ENCODE data around the gene ADAMTS20. TPM values are rescaled to one million over a fixed set of nuclear protein-coding genes. Genes with fewer than 3 reads are reported as not detected.

The ADAMTS20 gene
- total RNA-seq, 4 donors from 2014 or later, result not detected

GRCh38 chr12:43453761-43454160 lies 98.2 kb downstream of the ADAMTS20 start:
- no peak for TF ChIP-seq CTCF (IDR thresholded peaks at IDR 0.05)
- no peak for TF ChIP-seq EP300 (IDR thresholded peaks at IDR 0.05)
- no peak for TF ChIP-seq POLR2A (IDR thresholded peaks at IDR 0.05)
- no peak for DNase-seq (ENCODE audit: low spot score in 2 of 2)
- H3K4me1 ChIP-seq, result no peaks in the 10 kb centered on the region

GRCh38 chr12:43444940-43445564 lies 107.0 kb downstream of the ADAMTS20 start:
- H3K9me3 ChIP-seq, result no peaks in the 10 kb centered on the region
- DNase-seq (ENCODE audit: low spot score in 2 of 2), result peak; percentile 26 to 53
- H3K27me3 ChIP-seq, result no peaks in the 10 kb centered on the region
- H3K4me1 ChIP-seq, result no peaks in the 10 kb centered on the region
- 70 to 71% methylated on average over 3 of the region's 3 CpGs for WGBS, 2 donors
- TF ChIP-seq POLR2A (IDR thresholded peaks at IDR 0.05) (no peak), CTCF (IDR thresholded peaks at IDR 0.05) (peak; percentile 37 to 59 (median 47)), EP300 (IDR thresholded peaks at IDR 0.05) (no peak)
- H3K27ac ChIP-seq, result no peak overlapping the region
- H3K36me3 ChIP-seq, result no peaks in the 10 kb centered on the region
- no peak overlapping the region for H3K4me3 ChIP-seq

More at GRCh38 chr12:43453761-43454160, 98.2 kb downstream of the ADAMTS20 start:
- no peaks in the 10 kb centered on the region for H3K27me3 ChIP-seq
- no peaks in the 10 kb centered on the region for H3K36me3 ChIP-seq
- no peak overlapping the region for H3K27ac ChIP-seq
- no peaks in the 10 kb centered on the region for H3K9me3 ChIP-seq
- no peak overlapping the region for H3K4me3 ChIP-seq
- whole genome bisulfite sequencing, 2 donors, result 73 to 75% methylated on average over 8 of the region's 8 CpGs

- TF ChIP-seq CTCF (IDR thresholded peaks at IDR 0.05), result no peak
- no peak for TF ChIP-seq EP300 (IDR thresholded peaks at IDR 0.05)
- no peak for TF ChIP-seq POLR2A (IDR thresholded peaks at IDR 0.05)
- no peaks in the 10 kb centered on the region for H3K4me1 ChIP-seq
- no peak overlapping the region for H3K4me3 ChIP-seq
- H3K27me3 ChIP-seq, result no peaks in the 10 kb centered on the region
- H3K27ac ChIP-seq, result no peak overlapping the region
- WGBS, 2 donors, result 73 to 77% methylated on average over 4 of the region's 4 CpGs
- no peak for DNase-seq (ENCODE audit: low spot score in 2 of 2)
- H3K9me3 ChIP-seq, result no peaks in the 10 kb centered on the region
- no peaks in the 10 kb centered on the region for H3K36me3 ChIP-seq
Measured at GRCh38 chr12:43436597-43436996, 115.4 kb downstream of the ADAMTS20 start.

- no peaks in the 10 kb centered on the region for H3K4me1 ChIP-seq
- TF ChIP-seq POLR2A (IDR thresholded peaks at IDR 0.05), result no peak
- no peak for TF ChIP-seq CTCF (IDR thresholded peaks at IDR 0.05)
- no peak for TF ChIP-seq EP300 (IDR thresholded peaks at IDR 0.05)
- H3K9me3 ChIP-seq, result no peaks in the 10 kb centered on the region
- H3K4me3 ChIP-seq, result no peak overlapping the region
- WGBS, 2 donors, result 41 to 81% methylated on average over 2 of the region's 2 CpGs
- H3K27ac ChIP-seq, result no peak overlapping the region
- DNase-seq (ENCODE audit: low spot score in 2 of 2), result no peak
- H3K36me3 ChIP-seq, result no peaks in the 10 kb centered on the region
- no peaks in the 10 kb centered on the region for H3K27me3 ChIP-seq
Measured at GRCh38 chr12:43434614-43435013, 117.4 kb downstream of the ADAMTS20 start.

GRCh38 chr12:43428088-43428600 lies 123.9 kb downstream of the ADAMTS20 start:
- Histone ChIP-seq H3K4me3 (no peak overlapping the region), H3K9me3 (no peaks in the 10 kb centered on the region), H3K36me3 (no peaks in the 10 kb centered on the region), H3K4me1 (no peaks in the 10 kb centered on the region), H3K27ac (no peak overlapping the region), H3K27me3 (no peaks in the 10 kb centered on the region)
- DNase-seq (ENCODE audit: low spot score in 2 of 2), result no peak
- WGBS, 2 donors, result 68 to 73% methylated on average over 5 of the region's 5 CpGs
- TF ChIP-seq POLR2A (IDR thresholded peaks at IDR 0.05), result no peak
- TF ChIP-seq EP300 (IDR thresholded peaks at IDR 0.05), result no peak
- TF ChIP-seq CTCF (IDR thresholded peaks at IDR 0.05), result no peak
